Muscle of leg (tissue), 11 donors: ENCODE measurements around the gene PPARD. TPM values are rescaled to one million over a fixed set of nuclear protein-coding genes. Genes with fewer than 3 reads are reported as not detected.

ENCODE experiments used
- DNase-seq: peaks from one replicate; pipeline ENCODE4 v3.0.0; 2013
- H3K27ac ChIP-seq: one replicate; pipeline ENCODE4 v1.5.1; 2013; ENCODE audit warnings: mild to moderate bottlenecking, low read length, control low read depth
- H3K27me3 ChIP-seq: one replicate; pipeline ENCODE4 v1.6.1; 2013; ENCODE audit warnings: low read length; ENCODE audit not compliant: control insufficient read depth, insufficient read depth
- H3K36me3 ChIP-seq: one replicate; pipeline ENCODE4 v1.6.1; 2013; ENCODE audit warnings: low read length; ENCODE audit not compliant: control insufficient read depth, insufficient read depth
- H3K4me1 ChIP-seq: one replicate; pipeline ENCODE4 v1.6.1; 2013; ENCODE audit warnings: low read length; ENCODE audit not compliant: control insufficient read depth, insufficient read depth
- H3K4me3 ChIP-seq: one replicate; pipeline ENCODE4 v1.5.1; 2013; ENCODE audit warnings: low read length, control low read depth
- H3K9me3 ChIP-seq: replicated peaks from 2 replicates; pipeline ENCODE4 v1.6.1; 2013; ENCODE audit warnings: low read depth, low read length; ENCODE audit not compliant: control insufficient read depth
- WGBS: methylation state at CpG from one replicate; pipeline ENCODE4 v1.1.5; 2013; ENCODE audit warnings: missing lambda C conversion rate; ENCODE audit not compliant: insufficient coverage; 5-methylcytosine and 5-hydroxymethylcytosine counted together
- polyA plus RNA-seq, 8 donors: library from polyadenylated mRNA; unstranded; fragments of 120-200 nt; gene quantifications; one replicate each; pipeline versions ENCODE4 v1.2.1 to v1.2.3, GENCODE V29; 2013; ENCODE audit warnings: inconsistent platforms in 1 of 8, low replicate concordance in 1 of 8; ENCODE audit not compliant: insufficient read length in 8 of 8, insufficient read depth in 1 of 8
- total RNA-seq: library from RNA; stranded (reverse); fragments of 120-200 nt; gene quantifications from one replicate; pipeline ENCODE4 v1.2.4, GENCODE V29; 2013

Gene PPARD
- total and polyA plus RNA-seq, 9 donors: 5.9 to 26.4 (median 21.8) TPM

DNA sequence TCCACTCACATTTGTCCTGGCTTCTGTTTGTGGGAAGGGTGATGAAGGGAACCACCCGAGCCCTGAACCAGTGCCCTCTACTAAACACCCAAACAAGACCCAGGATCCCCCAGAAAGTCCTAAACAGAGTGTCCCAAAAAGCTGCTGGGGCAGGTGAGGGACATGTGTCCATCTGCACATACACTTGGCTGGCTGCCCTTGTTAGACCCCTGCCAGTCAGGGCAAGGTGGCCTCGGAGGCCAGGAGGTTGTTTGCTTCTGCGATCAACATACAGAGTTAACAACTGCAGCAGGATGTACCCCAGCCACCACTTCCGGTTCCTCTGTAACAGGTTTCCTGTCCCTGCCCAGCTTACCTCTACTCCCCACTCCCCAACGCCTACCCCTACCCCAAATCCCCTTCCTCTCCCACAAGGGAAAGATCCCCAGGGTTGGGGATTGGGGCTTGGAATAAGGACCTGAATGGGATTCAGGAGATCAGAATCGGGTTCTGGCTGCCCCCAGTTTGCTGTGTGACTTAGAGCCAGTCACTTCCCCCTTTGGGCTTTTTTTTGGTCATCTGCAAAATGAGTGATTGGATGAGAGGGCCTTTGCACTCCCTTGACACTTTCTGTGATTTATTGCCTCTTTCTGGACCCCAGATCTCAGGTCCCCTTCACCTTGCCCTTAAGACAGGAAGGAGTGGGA, 30.8 kb upstream of the PPARD start:
- no peak overlapping the region for H3K27ac ChIP-seq
- no peaks in the 10 kb centered on the region for H3K36me3 ChIP-seq
- no peak for DNase-seq
- H3K9me3 ChIP-seq: no peaks in the 10 kb centered on the region
- H3K27me3 ChIP-seq: no peaks in the 10 kb centered on the region
- peaks cover 2% of the 10 kb centered on the region for H3K4me1 ChIP-seq
- no peak overlapping the region for H3K4me3 ChIP-seq
- WGBS: 64% methylated on average over 2 of the region's 6 CpGs

DNA sequence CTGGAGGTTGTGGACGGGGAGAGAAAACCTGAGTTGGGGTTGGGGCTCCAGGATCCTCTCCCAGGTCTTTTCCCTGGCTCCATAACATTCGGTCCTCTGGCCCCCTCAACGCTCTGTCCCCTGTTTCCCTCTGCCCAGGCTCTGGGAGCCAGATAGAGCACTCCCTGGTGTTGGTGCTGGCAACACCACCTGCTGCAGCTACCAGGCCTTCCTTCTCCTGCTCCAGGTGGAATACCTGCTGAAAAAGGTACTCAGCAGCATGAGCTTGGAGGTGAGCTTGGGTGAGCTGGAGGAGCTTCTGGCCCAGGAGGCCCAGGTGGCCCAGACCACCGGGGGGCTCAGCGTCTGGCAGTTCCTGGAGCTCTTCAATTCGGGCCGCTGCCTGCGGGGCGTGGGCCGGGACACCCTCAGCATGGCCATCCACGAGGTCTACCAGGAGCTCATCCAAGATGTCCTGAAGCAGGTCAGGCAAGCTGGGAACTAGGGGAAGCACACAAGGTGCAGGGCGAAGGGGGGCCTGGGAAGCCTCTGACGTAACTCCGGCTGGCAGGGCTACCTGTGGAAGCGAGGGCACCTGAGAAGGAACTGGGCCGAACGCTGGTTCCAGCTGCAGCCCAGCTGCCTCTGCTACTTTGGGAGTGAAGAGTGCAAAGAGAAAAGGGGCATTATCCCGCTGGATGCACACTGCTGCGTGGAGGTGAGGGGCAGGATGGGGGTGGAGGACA, 30.1 kb upstream of the PPARD start:
- peaks cover 3% of the 10 kb centered on the region for H3K4me1 ChIP-seq
- 88% methylated on average over 18 of the region's 19 CpGs for WGBS
- no peaks in the 10 kb centered on the region for H3K9me3 ChIP-seq
- H3K27me3 ChIP-seq: no peaks in the 10 kb centered on the region
- H3K4me3 ChIP-seq: no peak overlapping the region
- H3K36me3 ChIP-seq: no peaks in the 10 kb centered on the region
- no peak for DNase-seq
- H3K27ac ChIP-seq: peak overlapping the region; percentile 59

DNA sequence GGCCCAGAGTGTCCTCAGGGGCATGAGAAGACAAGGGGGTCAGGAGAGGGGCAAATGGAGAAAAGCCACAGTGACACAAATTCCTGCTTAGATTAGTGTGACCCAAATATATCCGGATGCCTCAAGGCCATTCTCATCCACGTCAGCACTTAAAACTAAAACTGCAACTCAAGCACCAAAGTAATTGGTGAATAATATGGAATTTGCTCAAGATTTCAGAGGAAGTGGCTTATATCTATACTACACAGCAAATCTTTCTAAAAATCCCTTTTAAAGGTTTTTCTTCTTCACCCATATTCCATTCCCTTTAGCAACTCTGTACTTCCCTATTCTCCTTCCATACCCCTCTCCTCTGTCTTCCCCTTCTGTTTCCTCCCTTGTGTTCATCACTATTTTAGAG, 29.6 kb upstream of the PPARD start:
- H3K27ac ChIP-seq: no peak overlapping the region
- no peak overlapping the region for H3K4me3 ChIP-seq
- H3K27me3 ChIP-seq: no peaks in the 10 kb centered on the region
- H3K4me1 ChIP-seq: peaks cover 8% of the 10 kb centered on the region
- H3K9me3 ChIP-seq: no peaks in the 10 kb centered on the region
- DNase-seq: peak; percentile 55
- WGBS: no CpG with 5 or more reads among the region's 2 CpGs
- no peaks in the 10 kb centered on the region for H3K36me3 ChIP-seq

DNA sequence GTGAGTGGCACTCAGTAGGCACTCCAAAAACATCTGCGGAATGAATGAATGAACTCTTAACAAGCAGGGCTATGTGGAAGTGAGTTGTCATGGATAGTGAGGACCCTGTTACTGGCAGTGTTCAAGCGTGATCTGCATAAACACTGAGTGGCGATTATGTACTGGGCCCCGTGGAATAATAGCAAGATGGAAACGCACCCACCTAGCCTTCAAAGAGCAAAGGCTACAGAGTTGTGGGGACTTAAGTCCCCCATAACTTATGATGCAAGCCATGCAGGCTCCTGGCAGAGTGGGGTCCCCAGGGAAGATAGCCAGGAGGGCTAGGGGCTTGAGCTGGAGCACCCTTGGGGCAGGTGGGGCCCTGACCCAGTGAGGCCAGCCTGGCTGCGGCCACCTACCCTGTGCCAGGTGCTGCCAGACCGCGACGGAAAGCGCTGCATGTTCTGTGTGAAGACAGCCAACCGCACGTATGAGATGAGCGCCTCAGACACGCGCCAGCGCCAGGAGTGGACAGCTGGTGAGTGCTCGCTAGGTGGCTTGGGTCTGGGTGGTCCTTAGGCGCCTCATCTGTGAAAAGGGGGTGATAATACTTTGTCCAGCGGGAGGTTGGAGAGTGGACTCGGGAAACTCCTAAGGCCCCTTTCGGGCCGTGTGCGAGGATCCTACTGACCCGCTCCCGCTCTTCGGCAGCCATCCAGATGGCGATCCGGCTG, 24.7 kb upstream of the PPARD start:
- peak overlapping the region; percentile 42 for H3K27ac ChIP-seq
- 16% methylated on average over 24 of the region's 28 CpGs for whole genome bisulfite sequencing

DNA sequence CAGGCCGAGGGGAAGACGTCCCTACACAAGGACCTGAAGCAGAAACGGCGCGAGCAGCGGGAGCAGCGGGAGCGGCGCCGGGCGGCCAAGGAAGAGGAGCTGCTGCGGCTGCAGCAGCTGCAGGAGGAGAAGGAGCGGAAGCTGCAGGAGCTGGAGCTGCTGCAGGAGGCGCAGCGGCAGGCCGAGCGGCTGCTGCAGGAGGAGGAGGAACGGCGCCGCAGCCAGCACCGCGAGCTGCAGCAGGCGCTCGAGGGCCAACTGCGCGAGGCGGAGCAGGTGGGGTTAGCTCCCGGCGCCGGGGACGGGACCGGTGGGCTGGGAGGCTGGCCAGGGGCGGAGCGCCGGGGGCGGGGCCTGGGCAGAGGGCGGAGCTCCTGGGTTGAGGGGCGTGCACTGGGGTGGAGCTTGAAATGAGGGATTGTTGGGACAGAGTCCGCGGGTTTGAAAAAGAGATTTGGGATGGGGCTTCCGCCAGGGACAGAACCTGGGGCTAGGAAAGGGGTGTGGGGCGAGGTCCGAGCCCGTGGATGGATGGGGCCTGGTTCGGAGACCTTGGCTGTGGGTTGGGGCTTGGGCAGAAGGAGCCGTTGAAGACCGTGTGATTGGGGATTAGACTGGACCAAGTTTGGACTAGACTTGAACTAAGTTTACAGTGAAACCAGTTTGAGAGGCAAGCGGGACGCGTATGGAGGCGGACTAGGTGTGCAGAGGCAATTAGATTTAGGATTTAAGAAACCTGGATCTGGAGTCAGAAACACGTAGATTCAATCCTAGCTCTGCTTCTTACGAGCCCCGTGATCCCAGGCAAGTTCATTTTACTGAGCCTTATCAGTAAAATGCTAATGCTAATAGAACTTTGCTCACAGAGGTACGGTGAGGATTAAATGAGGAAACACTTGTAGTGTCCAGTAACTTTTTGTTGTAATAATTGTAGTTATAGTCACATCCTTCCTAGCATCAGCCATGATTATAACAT, 23.9 kb upstream of the PPARD start:
- Histone ChIP-seq H3K9me3 (no peaks in the 10 kb centered on the region), H3K27me3 (no peaks in the 10 kb centered on the region), H3K36me3 (no peaks in the 10 kb centered on the region), H3K4me1 (peaks cover 14% of the 10 kb centered on the region), H3K4me3 (peak overlapping the region; percentile 47), H3K27ac (peak overlapping the region; percentile 42)
- WGBS: 17% methylated on average over 54 of the region's 55 CpGs
- peak; percentile 91 for DNase-seq

More for the DNA sequence above, 24.7 kb upstream of the PPARD start:
- Histone ChIP-seq H3K9me3 (no peaks in the 10 kb centered on the region), H3K36me3 (no peaks in the 10 kb centered on the region), H3K4me3 (peak overlapping the region; percentile 47), H3K4me1 (peaks cover 14% of the 10 kb centered on the region), H3K27me3 (no peaks in the 10 kb centered on the region)
- DNase-seq: no peak

DNA sequence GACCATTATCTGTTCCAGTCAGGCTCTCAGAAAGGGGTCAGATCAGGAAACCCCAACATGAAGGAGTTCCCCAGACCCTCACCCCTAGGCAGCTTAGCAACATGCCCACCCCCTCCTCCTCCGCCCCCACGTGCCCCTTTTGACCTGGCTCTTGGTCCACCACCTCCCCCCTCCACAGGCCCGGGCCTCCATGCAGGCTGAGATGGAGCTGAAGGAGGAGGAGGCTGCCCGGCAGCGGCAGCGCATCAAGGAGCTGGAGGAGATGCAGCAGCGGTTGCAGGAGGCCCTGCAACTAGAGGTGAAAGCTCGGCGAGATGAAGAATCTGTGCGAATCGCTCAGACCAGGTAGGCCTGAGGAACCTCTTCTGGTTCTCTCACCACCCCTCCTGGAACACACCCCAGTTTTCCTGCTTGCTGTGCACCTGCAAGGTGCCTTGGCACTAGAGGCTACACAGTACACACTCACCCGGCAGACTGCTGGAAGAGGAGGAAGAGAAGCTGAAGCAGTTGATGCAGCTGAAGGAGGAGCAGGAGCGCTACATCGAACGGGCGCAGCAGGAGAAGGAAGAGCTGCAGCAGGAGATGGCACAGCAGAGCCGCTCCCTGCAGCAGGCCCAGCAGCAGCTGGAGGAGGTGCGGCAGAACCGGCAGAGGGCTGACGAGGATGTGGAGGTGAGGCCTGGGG, 22.9 kb upstream of the PPARD start:
- no peaks in the 10 kb centered on the region for H3K9me3 ChIP-seq
- peaks cover 14% of the 10 kb centered on the region for H3K4me1 ChIP-seq
- WGBS: 94% methylated on average over 17 of the region's 20 CpGs
- no peak overlapping the region for H3K4me3 ChIP-seq
- no peak for DNase-seq
- no peak overlapping the region for H3K27ac ChIP-seq
- H3K27me3 ChIP-seq: no peaks in the 10 kb centered on the region
- no peaks in the 10 kb centered on the region for H3K36me3 ChIP-seq

DNA sequence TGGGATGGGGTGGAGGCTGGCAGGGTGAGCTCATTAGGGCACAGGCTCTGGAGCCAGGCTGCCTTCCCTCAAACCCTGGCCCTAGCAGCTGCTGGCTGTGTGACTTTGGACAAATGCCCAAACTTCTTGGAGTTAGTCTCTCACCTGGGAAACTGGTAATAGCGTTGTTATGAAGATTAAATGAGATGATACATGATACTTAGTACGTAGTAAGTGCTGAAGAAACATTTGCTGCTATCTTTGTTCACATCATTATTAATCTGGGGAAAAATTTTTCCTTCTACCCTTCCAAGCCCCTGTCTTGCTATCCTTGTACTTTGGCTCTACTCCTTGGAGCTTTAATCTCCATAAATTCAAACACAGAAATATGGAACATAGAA, 22.3 kb upstream of the PPARD start:
- no peaks in the 10 kb centered on the region for H3K36me3 ChIP-seq
- H3K27me3 ChIP-seq: no peaks in the 10 kb centered on the region
- peaks cover 14% of the 10 kb centered on the region for H3K4me1 ChIP-seq
- DNase-seq: no peak
- no peak overlapping the region for H3K27ac ChIP-seq
- no peaks in the 10 kb centered on the region for H3K9me3 ChIP-seq
- WGBS: no CpG with 5 or more reads among the region's 2 CpGs
- no peak overlapping the region for H3K4me3 ChIP-seq

DNA sequence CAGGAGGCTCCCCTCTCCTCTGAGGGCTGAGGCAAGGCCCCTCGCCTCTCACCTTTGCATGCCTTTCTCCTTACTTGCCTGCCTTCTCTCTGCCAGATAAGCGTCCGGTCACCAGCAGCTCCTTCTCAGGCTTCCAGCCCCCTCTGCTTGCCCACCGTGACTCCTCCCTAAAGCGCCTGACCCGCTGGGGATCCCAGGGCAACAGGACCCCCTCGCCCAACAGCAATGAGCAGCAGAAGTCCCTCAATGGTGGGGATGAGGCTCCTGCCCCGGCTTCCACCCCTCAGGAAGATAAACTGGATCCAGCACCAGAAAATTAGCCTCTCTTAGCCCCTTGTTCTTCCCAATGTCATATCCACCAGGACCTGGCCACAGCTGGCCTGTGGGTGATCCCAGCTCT, 21.3 kb upstream of the PPARD start:
- WGBS: 87% methylated on average over 8 of the region's 8 CpGs
- no peaks in the 10 kb centered on the region for H3K36me3 ChIP-seq
- H3K9me3 ChIP-seq: no peaks in the 10 kb centered on the region
- no peak overlapping the region for H3K27ac ChIP-seq
- DNase-seq: no peak
- no peak overlapping the region for H3K4me3 ChIP-seq
- peaks cover 14% of the 10 kb centered on the region for H3K4me1 ChIP-seq
- no peaks in the 10 kb centered on the region for H3K27me3 ChIP-seq

DNA sequence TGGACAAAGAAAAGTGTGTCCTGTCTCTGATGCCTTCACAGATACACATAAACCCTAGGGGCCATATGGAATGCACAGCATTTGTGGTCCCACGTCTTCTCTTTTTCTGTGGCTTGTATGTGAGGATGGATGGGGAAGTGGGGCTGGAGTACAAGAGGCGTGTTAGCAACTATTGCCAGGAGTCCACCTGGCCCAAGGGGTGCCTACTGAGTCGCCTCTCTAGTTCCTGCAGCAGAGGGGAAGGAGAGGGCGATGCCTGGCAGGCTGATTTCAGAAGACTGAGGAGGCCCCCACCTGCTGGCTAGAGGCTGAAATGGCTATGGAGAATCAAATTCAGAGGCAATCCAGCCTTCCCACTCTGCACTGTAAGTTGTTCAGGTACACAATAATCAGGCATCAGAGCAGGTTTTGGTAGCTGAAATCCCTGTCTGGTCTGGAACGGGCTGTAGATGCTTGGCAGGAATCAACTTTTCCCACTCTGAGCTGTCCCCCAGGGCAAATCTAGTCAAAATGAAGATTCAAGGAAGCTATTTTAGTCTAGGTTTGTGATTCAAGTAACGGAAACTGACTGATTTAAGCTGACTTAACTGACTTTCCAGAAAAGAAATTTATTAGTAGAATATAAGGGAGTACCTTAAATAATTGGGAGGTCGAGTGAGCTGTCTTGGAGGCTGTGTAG, 14.9 kb upstream of the PPARD start:
- Histone ChIP-seq H3K36me3 (no peaks in the 10 kb centered on the region), H3K4me3 (no peak overlapping the region), H3K4me1 (peaks cover 2% of the 10 kb centered on the region), H3K27ac (no peak overlapping the region), H3K9me3 (peaks cover 2% of the 10 kb centered on the region), H3K27me3 (peaks cover 3% of the 10 kb centered on the region)
- peak; percentile 67 for DNase-seq
- WGBS: 14% methylated on average over 4 of the region's 7 CpGs
